ENCODE data around the gene PRKCZ.

PRKCZ gene

DNA sequence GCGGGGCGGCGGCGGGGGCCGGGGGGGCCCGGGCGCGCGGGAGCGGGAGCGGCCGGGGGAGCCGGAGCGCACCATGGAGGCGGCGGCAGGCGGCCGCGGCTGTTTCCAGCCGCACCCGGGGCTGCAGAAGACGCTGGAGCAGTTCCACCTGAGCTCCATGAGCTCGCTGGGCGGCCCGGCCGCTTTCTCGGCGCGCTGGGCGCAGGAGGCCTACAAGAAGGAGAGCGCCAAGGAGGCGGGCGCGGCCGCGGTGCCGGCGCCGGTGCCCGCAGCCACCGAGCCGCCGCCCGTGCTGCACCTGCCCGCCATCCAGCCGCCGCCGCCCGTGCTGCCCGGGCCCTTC, 178.5 kb downstream of the PRKCZ start:
- no peak for ATAC-seq (ENCODE audit: low read depth)
- Histone ChIP-seq H3K4me1 (ENCODE audit: insufficient read depth, poor library complexity, severe bottlenecking) (peaks cover 6% of the 10 kb centered on the region), H3K27ac (ENCODE audit: poor library complexity, severe bottlenecking) (peak overlapping the region; percentile 90)

DNA sequence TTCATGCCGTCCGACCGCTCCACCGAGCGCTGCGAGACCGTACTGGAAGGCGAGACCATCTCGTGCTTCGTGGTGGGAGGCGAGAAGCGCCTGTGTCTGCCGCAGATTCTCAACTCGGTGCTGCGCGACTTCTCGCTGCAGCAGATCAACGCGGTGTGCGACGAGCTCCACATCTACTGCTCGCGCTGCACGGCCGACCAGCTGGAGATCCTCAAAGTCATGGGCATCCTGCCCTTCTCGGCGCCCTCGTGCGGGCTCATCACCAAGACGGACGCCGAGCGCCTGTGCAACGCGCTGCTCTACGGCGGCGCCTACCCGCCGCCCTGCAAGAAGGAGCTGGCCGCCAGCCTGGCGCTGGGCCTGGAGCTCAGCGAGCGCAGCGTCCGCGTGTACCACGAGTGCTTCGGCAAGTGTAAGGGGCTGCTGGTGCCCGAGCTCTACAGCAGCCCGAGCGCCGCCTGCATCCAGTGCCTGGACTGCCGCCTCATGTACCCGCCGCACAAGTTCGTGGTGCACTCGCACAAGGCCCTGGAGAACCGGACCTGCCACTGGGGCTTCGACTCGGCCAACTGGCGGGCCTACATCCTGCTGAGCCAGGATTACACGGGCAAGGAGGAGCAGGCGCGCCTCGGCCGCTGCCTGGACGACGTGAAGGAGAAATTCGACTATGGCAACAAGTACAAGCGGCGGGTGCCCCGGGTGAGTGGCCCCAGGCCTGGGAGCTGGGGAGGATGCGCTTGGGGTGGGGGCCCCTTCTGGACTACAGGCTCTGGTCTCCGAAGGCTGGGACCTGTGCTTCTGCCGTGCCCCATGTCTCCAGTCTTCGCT, 179.0 kb downstream of the PRKCZ start:
- no peak; the same call in 2 of the 3 replicates for ATAC-seq (ENCODE audit: low read depth)
- TF ChIP-seq, protein P1, sequence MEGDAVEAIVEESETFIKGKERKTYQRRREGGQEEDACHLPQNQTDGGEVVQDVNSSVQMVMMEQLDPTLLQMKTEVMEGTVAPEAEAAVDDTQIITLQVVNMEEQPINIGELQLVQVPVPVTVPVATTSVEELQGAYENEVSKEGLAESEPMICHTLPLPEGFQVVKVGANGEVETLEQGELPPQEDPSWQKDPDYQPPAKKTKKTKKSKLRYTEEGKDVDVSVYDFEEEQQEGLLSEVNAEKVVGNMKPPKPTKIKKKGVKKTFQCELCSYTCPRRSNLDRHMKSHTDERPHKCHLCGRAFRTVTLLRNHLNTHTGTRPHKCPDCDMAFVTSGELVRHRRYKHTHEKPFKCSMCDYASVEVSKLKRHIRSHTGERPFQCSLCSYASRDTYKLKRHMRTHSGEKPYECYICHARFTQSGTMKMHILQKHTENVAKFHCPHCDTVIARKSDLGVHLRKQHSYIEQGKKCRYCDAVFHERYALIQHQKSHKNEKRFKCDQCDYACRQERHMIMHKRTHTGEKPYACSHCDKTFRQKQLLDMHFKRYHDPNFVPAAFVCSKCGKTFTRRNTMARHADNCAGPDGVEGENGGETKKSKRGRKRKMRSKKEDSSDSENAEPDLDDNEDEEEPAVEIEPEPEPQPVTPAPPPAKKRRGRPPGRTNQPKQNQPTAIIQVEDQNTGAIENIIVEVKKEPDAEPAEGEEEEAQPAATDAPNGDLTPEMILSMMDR (IDR thresholded peaks at IDR 0.05; ENCODE audit: poor library complexity, severe bottlenecking): no peak
- no peaks in the 10 kb centered on the region for H3K9me3 ChIP-seq (ENCODE audit: severe bottlenecking)
- DNase-seq (ENCODE audit: low spot score): no peak
- H3K36me3 ChIP-seq (ENCODE audit: low read depth): peaks cover 9% of the 10 kb centered on the region; the same call in 1 of the 2 replicates
- peaks cover 9% of the 10 kb centered on the region for H3K4me1 ChIP-seq (ENCODE audit: insufficient read depth, poor library complexity, severe bottlenecking)
- H3K27ac ChIP-seq (ENCODE audit: poor library complexity, severe bottlenecking): peak overlapping the region; percentile 90
- H3K4me3 ChIP-seq (ENCODE audit: severe bottlenecking): peak overlapping the region; percentile 80
- no peaks in the 10 kb centered on the region for H3K27me3 ChIP-seq (ENCODE audit: insufficient read depth, poor library complexity, severe bottlenecking)

More for the DNA sequence above, 178.5 kb downstream of the PRKCZ start:
- Histone ChIP-seq H3K27me3 (ENCODE audit: insufficient read depth, poor library complexity, severe bottlenecking) (no peaks in the 10 kb centered on the region), H3K4me3 (ENCODE audit: severe bottlenecking) (peak overlapping the region; percentile 80), H3K9me3 (ENCODE audit: severe bottlenecking) (no peaks in the 10 kb centered on the region), H3K36me3 (ENCODE audit: low read depth) (peaks cover 9% of the 10 kb centered on the region; the same call in 1 of the 2 replicates)
- TF ChIP-seq, protein P1 (IDR thresholded peaks at IDR 0.05; ENCODE audit: poor library complexity, severe bottlenecking): no peak
- DNase-seq (ENCODE audit: low spot score): no peak

DNA sequence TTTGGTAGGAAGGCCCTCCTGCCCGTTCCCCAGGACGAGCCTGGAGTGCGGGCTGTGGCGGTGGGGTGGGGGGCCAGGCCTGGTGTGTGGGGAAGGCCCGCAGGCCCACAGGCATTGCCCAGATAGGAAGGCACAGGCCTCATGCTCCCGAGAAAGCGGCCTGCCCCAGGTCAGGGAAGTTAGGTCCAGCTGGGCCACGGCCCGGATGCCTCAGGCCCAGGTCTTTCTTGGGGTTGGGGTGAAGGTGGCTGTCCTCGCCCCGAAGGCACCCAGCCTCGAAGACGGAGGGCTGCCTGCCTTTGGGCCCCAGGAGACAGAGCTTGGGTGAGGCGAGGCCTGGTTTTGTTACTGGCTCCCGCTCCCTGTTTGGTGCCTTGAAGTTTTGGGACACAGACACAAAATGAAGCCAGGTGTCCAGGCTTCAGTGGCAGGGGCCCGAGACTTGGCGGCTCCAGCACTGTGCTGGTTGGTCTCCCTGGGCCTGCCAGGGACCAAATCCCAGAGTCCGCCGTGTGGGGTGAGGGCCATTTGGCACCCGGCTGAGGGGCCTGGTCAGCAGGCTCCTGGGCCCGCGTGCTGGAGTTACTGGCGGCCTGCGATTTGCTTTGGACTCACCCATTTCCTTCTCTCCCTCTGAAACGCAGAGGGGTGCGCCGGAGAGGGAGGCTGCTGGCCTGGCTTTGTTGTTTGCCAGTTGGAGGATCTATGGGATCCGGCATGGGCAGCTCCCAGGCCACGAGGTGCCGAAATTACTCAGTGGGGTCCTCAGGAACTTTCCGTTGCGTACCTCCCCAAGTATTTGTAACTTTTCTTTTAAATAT, 179.9 kb downstream of the PRKCZ start:
- Histone ChIP-seq H3K27ac (ENCODE audit: poor library complexity, severe bottlenecking) (peak overlapping the region; percentile 90), H3K36me3 (ENCODE audit: low read depth) (peaks cover 9% of the 10 kb centered on the region; the same call in 1 of the 2 replicates)

DNA sequence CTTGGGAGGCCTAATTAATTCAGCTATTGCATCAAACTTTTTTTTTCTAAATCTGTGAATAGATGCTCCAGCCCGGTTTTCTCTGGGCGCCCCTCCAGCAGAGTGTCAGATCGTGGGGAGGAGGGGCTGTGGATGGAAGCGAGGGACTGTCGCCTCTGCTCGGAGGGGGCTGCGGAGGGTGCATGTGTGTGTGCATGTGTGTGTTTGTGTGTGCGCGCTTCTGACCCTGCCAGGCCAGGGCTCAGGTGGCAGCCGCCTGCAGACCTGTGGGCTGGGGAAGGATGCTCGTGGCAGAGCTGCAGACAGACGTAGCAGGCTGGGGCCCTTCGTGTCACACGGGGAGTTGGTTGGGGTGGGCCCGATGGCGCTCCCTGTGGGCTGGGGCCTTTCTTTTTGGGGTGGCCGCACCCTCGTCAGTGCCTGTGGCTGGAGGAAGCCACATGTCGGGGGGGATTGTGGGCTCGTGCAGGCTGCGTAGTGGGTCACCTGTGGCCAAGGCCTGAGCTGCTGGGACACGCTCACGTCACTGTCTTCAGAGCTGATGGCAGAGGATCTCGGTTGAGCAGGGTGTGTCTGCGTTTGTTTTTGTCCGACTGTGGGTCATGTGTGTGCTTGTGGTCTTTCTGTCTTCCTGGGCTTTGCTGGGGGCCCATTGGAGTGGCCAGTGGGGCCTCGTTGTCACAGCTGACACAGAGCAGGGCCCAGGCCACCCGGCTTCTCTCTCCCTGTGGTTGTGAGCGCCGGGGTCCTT, 180.7 kb downstream of the PRKCZ start:
- H3K4me3 ChIP-seq (ENCODE audit: severe bottlenecking): peak overlapping the region; percentile 80
- no peak for ATAC-seq (ENCODE audit: low read depth)
- no peaks in the 10 kb centered on the region for H3K27me3 ChIP-seq (ENCODE audit: insufficient read depth, poor library complexity, severe bottlenecking)
- DNase-seq (ENCODE audit: low spot score): no peak
- no peaks in the 10 kb centered on the region for H3K9me3 ChIP-seq (ENCODE audit: severe bottlenecking)
- H3K27ac ChIP-seq (ENCODE audit: poor library complexity, severe bottlenecking): peak overlapping the region; percentile 90
- peaks cover 18% of the 10 kb centered on the region for H3K4me1 ChIP-seq (ENCODE audit: insufficient read depth, poor library complexity, severe bottlenecking)
- TF ChIP-seq, protein P1 (IDR thresholded peaks at IDR 0.05; ENCODE audit: poor library complexity, severe bottlenecking): no peak
- peaks cover 9% of the 10 kb centered on the region; the same call in 1 of the 2 replicates for H3K36me3 ChIP-seq (ENCODE audit: low read depth)

More for the DNA sequence above, 179.9 kb downstream of the PRKCZ start:
- Histone ChIP-seq H3K4me1 (ENCODE audit: insufficient read depth, poor library complexity, severe bottlenecking) (peaks cover 15% of the 10 kb centered on the region), H3K4me3 (ENCODE audit: severe bottlenecking) (peak overlapping the region; percentile 80), H3K9me3 (ENCODE audit: severe bottlenecking) (no peaks in the 10 kb centered on the region), H3K27me3 (ENCODE audit: insufficient read depth, poor library complexity, severe bottlenecking) (no peaks in the 10 kb centered on the region)
- no peak for DNase-seq (ENCODE audit: low spot score)
- no peak for ATAC-seq (ENCODE audit: low read depth)
- TF ChIP-seq, protein P1 (IDR thresholded peaks at IDR 0.05; ENCODE audit: poor library complexity, severe bottlenecking): no peak
